A673 (cell line): ENCODE data around the gene CDA. TPM values are rescaled to one million over a fixed set of nuclear protein-coding genes. Genes with fewer than 3 reads are reported as not detected.

ENCODE experiments used
- BruUV-seq: library from RNA; stranded (reverse); fragments of 400-500 nt; replicated peaks from 2 replicates; lab custom pipeline; 2021; lab: Mats Ljungman, UMichigan
- CTCF ChIA-PET: fragments of 300-600 bp; sonication (Branson Sonifier 250); formaldehyde crosslinking; loops from one replicate; lab custom pipeline; 2022; ENCODE audit warnings: antibody characterized with exemption; lab: Charles Lee
- POLR2A ChIA-PET: fragments of 300-600 bp; sonication (Branson Sonifier 250); formaldehyde crosslinking; loops from one replicate; lab custom pipeline; 2022; ENCODE audit warnings: antibody characterized with exemption; ENCODE audit not compliant: low non-redundant PET; lab: Charles Lee
- DNase-seq: peaks from one replicate; pipeline ENCODE4 v3.0.0-alpha.2; 2015; ENCODE audit warnings: low spot score
- H3K27ac ChIP-seq: fragments of 200-600 bp; sonication (generic); 2 replicates; pipeline ENCODE4 v1.5.1; 2016; ENCODE audit warnings: mixed run types, low read depth, mild to moderate bottlenecking, mixed read lengths, antibody characterized with exemption, low read length; ENCODE audit not compliant: poor library complexity, severe bottlenecking
- H3K27me3 ChIP-seq: fragments of 200-600 bp; sonication (generic); replicated peaks from 2 replicates; pipeline ENCODE4 v1.6.1; 2017; ENCODE audit warnings: mixed run types, low read depth, mild to moderate bottlenecking, mixed read lengths, antibody characterized with exemption, low read length; ENCODE audit not compliant: insufficient read depth, poor library complexity
- H3K36me3 ChIP-seq: fragments of 200-600 bp; sonication (generic); 2 replicates; pipeline ENCODE4 v1.6.1; 2016; ENCODE audit warnings: mixed run types, mild to moderate bottlenecking, mixed read lengths, antibody characterized with exemption, low read length; ENCODE audit not compliant: insufficient read depth, poor library complexity, severe bottlenecking
- H3K4me1 ChIP-seq: fragments of 200-600 bp; sonication (generic); 2 replicates; pipeline ENCODE4 v1.6.1; 2017; ENCODE audit warnings: mixed run types, mild to moderate bottlenecking, mixed read lengths, antibody characterized with exemption, low read length; ENCODE audit not compliant: insufficient read depth, poor library complexity, severe bottlenecking
- H3K4me3 ChIP-seq: fragments of 200-600 bp; sonication (generic); 2 replicates; pipeline ENCODE4 v1.5.1; 2016; ENCODE audit warnings: low read depth, mixed run types, mild to moderate bottlenecking, mixed read lengths, low read length; ENCODE audit not compliant: poor library complexity, severe bottlenecking
- H3K9me3 ChIP-seq: fragments of 200-600 bp; sonication (generic); 2 replicates; pipeline ENCODE4 v1.6.1; 2016; ENCODE audit warnings: mixed run types, low read depth, mild to moderate bottlenecking, mixed read lengths, antibody characterized with exemption, low read length; ENCODE audit not compliant: poor library complexity, severe bottlenecking
- CTCF ChIP-seq: fragments of 300-800, 200-600 bp; sonication (generic); conservative IDR thresholded peaks from 2 replicates; pipeline ENCODE4 v1.5.1; 2017; ENCODE audit warnings: low read depth, mild to moderate bottlenecking, antibody characterized with exemption, low read length, moderate library complexity, mixed read lengths
- EZH2 ChIP-seq: fragments of 200-600 bp; sonication (generic); IDR thresholded peaks from 2 replicates; pipeline ENCODE4 v1.6.1; 2017; ENCODE audit warnings: borderline replicate concordance, low read depth, mild to moderate bottlenecking, mixed read lengths, antibody characterized with exemption, low read length; ENCODE audit not compliant: poor library complexity, severe bottlenecking
- intact Hi-C: fragments of 100-400 bp; cut with micrococcal nuclease; formaldehyde crosslinking; loops from one replicate; pipeline ENCODE4 v1.10.0; 2022; ENCODE audit not compliant: unreplicated experiment
- total RNA-seq: library from RNA; stranded (reverse); gene quantifications from 2 replicates; pipeline ENCODE4 v1.2.3, GENCODE V29; 2021

CDA gene
- total RNA-seq, 1 experiment from 2014 or later: not detected

- ChIA-PET CTCF (no interaction called here), POLR2A (no interaction called here)
- BruUV-seq: no TSS peak
- H3K27ac ChIP-seq: no peak overlapping the region
- H3K4me1 ChIP-seq: no peaks in the 10 kb centered on the region
- no peaks in the 10 kb centered on the region for H3K36me3 ChIP-seq
- TF ChIP-seq EZH2 (no peak), CTCF (no peak)
- no peak for DNase-seq
- intact Hi-C loops: no loop called here
- no peak overlapping the region for H3K4me3 ChIP-seq
- no peaks in the 10 kb centered on the region for H3K27me3 ChIP-seq
- no peaks in the 10 kb centered on the region for H3K9me3 ChIP-seq
Observed at GRCh38 chr1:20636785-20637347, 48.0 kb downstream of the CDA start.

GRCh38 chr1:20640183-20640597, 51.3 kb downstream of the CDA start:
- CTCF ChIA-PET: no interaction called here
- peak; percentile 65 for DNase-seq
- H3K4me3 ChIP-seq: no peak overlapping the region
- no peak overlapping the region for H3K27ac ChIP-seq
- no peaks in the 10 kb centered on the region for H3K36me3 ChIP-seq
- no TSS peak for BruUV-seq
- H3K4me1 ChIP-seq: no peaks in the 10 kb centered on the region
- no peaks in the 10 kb centered on the region for H3K27me3 ChIP-seq
- H3K9me3 ChIP-seq: no peaks in the 10 kb centered on the region
- no peak for TF ChIP-seq EZH2
- TF ChIP-seq CTCF: peak; percentile 85
- POLR2A ChIA-PET: no interaction called here
- intact Hi-C loops: loop anchor here (1.0 kb wide), 1 partner anchor 118 kb away; no protein-coding TSS in a partner anchor

- ChIA-PET POLR2A (no interaction called here), CTCF (no interaction called here)
- intact Hi-C loops: no loop called here
- TF ChIP-seq EZH2 (no peak), CTCF (no peak)
- BruUV-seq: no TSS peak
- Histone ChIP-seq H3K36me3 (no peaks in the 10 kb centered on the region), H3K9me3 (no peaks in the 10 kb centered on the region), H3K4me1 (no peaks in the 10 kb centered on the region), H3K4me3 (no peak overlapping the region), H3K27me3 (no peaks in the 10 kb centered on the region), H3K27ac (no peak overlapping the region)
- DNase-seq: no peak
Observed at GRCh38 chr1:20641975-20642374, 53.1 kb downstream of the CDA start.
